Peyer's patch (tissue), 4 donors: ENCODE measurements around the gene EMILIN2. TPM values are rescaled to one million over a fixed set of nuclear protein-coding genes. Genes with fewer than 3 reads are reported as not detected.
A peak's percentile ranks its signal among the peaks of the same experiment; 100 is the strongest.

Experiments used
- DNase-seq, 3 donors: peaks; one replicate each; pipeline ENCODE4 v3.0.0-alpha.2; 2017 to 2019
- H3K27ac ChIP-seq, 4 donors: fragments of 200-600 bp; sonication (generic); one replicate each; pipeline ENCODE4 v1.5.1; 2016 to 2019
- H3K27me3 ChIP-seq, 2 donors: fragments of 200-600 bp; sonication (generic); one replicate each; pipeline ENCODE4 v1.5.1; 2019
- H3K36me3 ChIP-seq, 3 donors: fragments of 200-600 bp; sonication (generic); one replicate each; pipeline ENCODE4 v1.5.1; 2016 to 2019
- H3K4me1 ChIP-seq, 4 donors: fragments of 200-600 bp; sonication (generic); one replicate each; pipeline ENCODE4 v1.5.1; 2016 to 2019
- H3K4me3 ChIP-seq, 4 donors: fragments of 200-600 bp; sonication (generic); 1 replicate in 3 of 4; 2 replicates in 1 of 4; pipeline ENCODE4 v1.5.1; 2016 to 2019; ENCODE audit warnings: mild to moderate bottlenecking in 1 of 4
- H3K9me3 ChIP-seq, 4 donors: fragments of 200-600 bp; sonication (generic); one replicate each; pipeline ENCODE4 v1.5.1; 2016 to 2019; ENCODE audit warnings: mild to moderate bottlenecking in 1 of 4
- CTCF ChIP-seq, 6 experiments: fragments of 450-650 bp in 4 of 6; fragments of 200-600 bp in 2 of 6; sonication (generic) in 1 of 6; IDR thresholded peaks; one replicate each; pipeline ENCODE4 v1.5.1; 2017 to 2019; ENCODE audit warnings: antibody characterized with exemption in 6 of 6, mild to moderate bottlenecking in 3 of 6, moderate library complexity in 1 of 6
- POLR2A ChIP-seq, 2 donors: fragments of 450-650 bp; IDR thresholded peaks; one replicate each; pipeline ENCODE4 v1.5.1; 2017; ENCODE audit warnings: antibody characterized with exemption in 2 of 2, mild to moderate bottlenecking in 2 of 2, moderate library complexity in 2 of 2
- total RNA-seq, 4 donors: library from RNA; depleted of rRNA; stranded (reverse); fragments of >200 nt; gene quantifications; one replicate each; pipeline ENCODE4 v1.1.0, GENCODE V29; 2016

The EMILIN2 gene
- total RNA-seq, 4 donors from 2014 or later: 6.8 to 54.5 (median 12.8) TPM

- Histone ChIP-seq H3K27me3 (no peaks in the 10 kb centered on the region), H3K27ac (peak overlapping the region in 3 of 4 donors; percentile 13 to 67 (median 29)), H3K4me3 (no peak overlapping the region), H3K36me3 (peaks cover 0 to 87% (median 0%) of the 10 kb centered on the region in 3 donors), H3K9me3 (no peaks in the 10 kb centered on the region), H3K4me1 (peaks cover 0 to 10% (median 0%) of the 10 kb centered on the region in 4 donors)
- DNase-seq: no peak
- TF ChIP-seq POLR2A (IDR thresholded peaks at IDR 0.05): no peak
These were observed 69.4 kb downstream of the EMILIN2 start for GRCh38 chr18:2916184-2916583.

- Histone ChIP-seq H3K9me3 (no peaks in the 10 kb centered on the region), H3K4me3 (no peak overlapping the region), H3K4me1 (peaks cover 0 to 10% (median 0%) of the 10 kb centered on the region in 4 donors), H3K27me3 (no peaks in the 10 kb centered on the region), H3K36me3 (peaks cover 0 to 97% (median 0%) of the 10 kb centered on the region in 3 donors), H3K27ac (peak overlapping the region in 2 of 4 donors; percentile 29 to 67)
- TF ChIP-seq CTCF (IDR thresholded peaks at IDR 0.05) (no peak), POLR2A (IDR thresholded peaks at IDR 0.05) (no peak)
- peak in 2 of 3 donors; percentile 65 to 70 for DNase-seq
These were observed 70.6 kb downstream of the EMILIN2 start for GRCh38 chr18:2917259-2918047.

- Histone ChIP-seq H3K27ac (no peak overlapping the region), H3K9me3 (no peaks in the 10 kb centered on the region), H3K4me1 (peaks cover 0 to 10% (median 0%) of the 10 kb centered on the region in 4 donors), H3K36me3 (peaks cover 0 to 98% (median 0%) of the 10 kb centered on the region in 3 donors), H3K4me3 (no peak overlapping the region), H3K27me3 (no peaks in the 10 kb centered on the region)
- DNase-seq: peak in 1 of 3 donors; percentile 41
- TF ChIP-seq CTCF (IDR thresholded peaks at IDR 0.05) (no peak), POLR2A (IDR thresholded peaks at IDR 0.05) (no peak)
These were observed 72.2 kb downstream of the EMILIN2 start for GRCh38 chr18:2918761-2919550.

- Histone ChIP-seq H3K27ac (no peak overlapping the region), H3K9me3 (no peaks in the 10 kb centered on the region), H3K27me3 (no peaks in the 10 kb centered on the region), H3K36me3 (peaks cover 0 to 99% (median 0%) of the 10 kb centered on the region in 3 donors), H3K4me1 (peaks cover 0 to 10% (median 0%) of the 10 kb centered on the region in 4 donors), H3K4me3 (no peak overlapping the region)
- TF ChIP-seq POLR2A (IDR thresholded peaks at IDR 0.05): no peak
- TF ChIP-seq CTCF (IDR thresholded peaks at IDR 0.05): no peak
- DNase-seq: peak in 1 of 3 donors; percentile 38
These were observed 72.8 kb downstream of the EMILIN2 start for GRCh38 chr18:2919600-2919999.

- Histone ChIP-seq H3K27ac (no peak overlapping the region), H3K4me3 (no peak overlapping the region), H3K9me3 (no peaks in the 10 kb centered on the region), H3K4me1 (peaks cover 0 to 10% (median 0%) of the 10 kb centered on the region in 4 donors), H3K36me3 (peaks cover 0 to 99% (median 0%) of the 10 kb centered on the region in 3 donors), H3K27me3 (no peaks in the 10 kb centered on the region)
- TF ChIP-seq POLR2A (IDR thresholded peaks at IDR 0.05): no peak
- DNase-seq: peak in 1 of 3 donors; percentile 40
These were observed 73.2 kb downstream of the EMILIN2 start for GRCh38 chr18:2920027-2920426.

GRCh38 chr18:2920546-2921343, 73.9 kb downstream of the EMILIN2 start:
- no peaks in the 10 kb centered on the region for H3K9me3 ChIP-seq
- TF ChIP-seq POLR2A (IDR thresholded peaks at IDR 0.05) (no peak), CTCF (IDR thresholded peaks at IDR 0.05) (no peak)
- H3K27ac ChIP-seq: no peak overlapping the region
- H3K4me3 ChIP-seq: no peak overlapping the region
- DNase-seq: peak in 1 of 3 donors; percentile 42
- H3K27me3 ChIP-seq: no peaks in the 10 kb centered on the region
- peaks cover 0 to 99% (median 0%) of the 10 kb centered on the region in 3 donors for H3K36me3 ChIP-seq
- H3K4me1 ChIP-seq: peaks cover 0 to 10% (median 0%) of the 10 kb centered on the region in 4 donors
